ENCODE measurements around the gene PARK7.
A peak's percentile ranks its signal among the peaks of the same experiment; 100 is the strongest.

Gene PARK7

DNA sequence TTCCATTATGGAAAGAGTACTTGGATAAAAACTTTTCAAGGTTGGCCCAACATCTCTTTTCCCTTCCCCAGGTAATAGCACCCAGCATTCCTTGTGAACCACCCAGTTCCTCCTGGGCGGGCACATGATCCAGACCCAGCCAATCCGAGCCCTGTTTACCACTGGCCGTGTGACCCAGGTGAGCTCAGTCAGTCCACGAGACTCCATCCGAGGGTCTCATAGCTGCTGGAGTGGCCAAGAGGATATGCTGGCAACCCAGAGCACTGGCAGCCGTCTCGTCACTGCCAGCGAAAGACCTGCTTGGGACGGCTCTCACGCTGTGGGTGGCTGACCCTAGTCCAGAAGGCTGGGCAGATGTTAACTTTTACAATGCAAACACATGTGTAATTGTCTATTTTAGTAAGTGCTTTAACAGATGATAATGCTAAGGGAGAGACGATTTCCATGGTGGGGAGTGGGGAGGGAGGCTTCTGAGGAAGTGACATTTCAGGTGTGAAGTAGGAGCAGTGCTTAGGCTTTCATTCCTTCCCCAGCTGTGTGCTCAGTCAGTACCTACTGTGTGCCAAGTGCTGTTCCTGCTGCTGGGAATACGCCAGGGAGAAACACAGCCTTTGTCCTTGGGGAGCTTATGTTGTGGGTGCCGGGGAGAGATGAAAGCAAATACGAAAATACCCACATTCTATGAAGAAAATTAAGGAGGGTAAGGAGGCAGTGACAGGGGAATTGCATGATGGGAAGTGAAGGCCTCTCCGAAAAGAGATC is 24.5 kb downstream of the PARK7 start:
- Mint-ChIP-seq H3K27ac (peak overlapping the region; percentile 4), H3K4me3 (no peak overlapping the region), H3K9me3 (no peaks in the 10 kb centered on the region), H3K36me3 (peaks cover 84% of the 10 kb centered on the region), H3K4me1 (peaks cover 19% of the 10 kb centered on the region)
- no peak for ATAC-seq
- no peak for DNase-seq (ENCODE audit: low spot score in 2 of 2)

GRCh38 chr1:7987528-7987927 is 26.0 kb downstream of the PARK7 start:
- Mint-ChIP-seq H3K4me3 (no peak overlapping the region), H3K36me3 (peaks cover 71% of the 10 kb centered on the region), H3K9me3 (no peaks in the 10 kb centered on the region), H3K27ac (no peak overlapping the region), H3K4me1 (peaks cover 14% of the 10 kb centered on the region)
- ATAC-seq (no peak), DNase-seq (ENCODE audit: low spot score in 2 of 2) (no peak)

GRCh38 chr1:7988576-7988975 is 27.1 kb downstream of the PARK7 start:
- H3K36me3 Mint-ChIP-seq: peaks cover 65% of the 10 kb centered on the region
- no peak overlapping the region for H3K27ac Mint-ChIP-seq
- peaks cover 15% of the 10 kb centered on the region for H3K4me1 Mint-ChIP-seq
- DNase-seq (ENCODE audit: low spot score in 2 of 2) (no peak), ATAC-seq (no peak)
- H3K9me3 Mint-ChIP-seq: no peaks in the 10 kb centered on the region
- H3K4me3 Mint-ChIP-seq: no peak overlapping the region

- no peak overlapping the region for H3K4me3 Mint-ChIP-seq
Observed at GRCh38 chr1:7989762-7990428, 28.4 kb downstream of the PARK7 start.

GRCh38 chr1:7991504-7992440 is 30.3 kb downstream of the PARK7 start:
- H3K4me3 Mint-ChIP-seq: no peak overlapping the region
- H3K4me1 Mint-ChIP-seq: peaks cover 33% of the 10 kb centered on the region

More at GRCh38 chr1:7989762-7990428, 28.4 kb downstream of the PARK7 start:
- Mint-ChIP-seq H3K27ac (peak overlapping the region; percentile 94), H3K9me3 (no peaks in the 10 kb centered on the region), H3K4me1 (peaks cover 29% of the 10 kb centered on the region), H3K36me3 (peaks cover 60% of the 10 kb centered on the region)
- DNase-seq (ENCODE audit: low spot score in 2 of 2) (no peak), ATAC-seq (no peak)

GRCh38 chr1:7992885-7993284 is 31.4 kb downstream of the PARK7 start:
- Mint-ChIP-seq H3K4me1 (peaks cover 33% of the 10 kb centered on the region), H3K27ac (peak overlapping the region; percentile 49), H3K9me3 (no peaks in the 10 kb centered on the region), H3K4me3 (no peak overlapping the region), H3K36me3 (peaks cover 32% of the 10 kb centered on the region)
- DNase-seq (ENCODE audit: low spot score in 2 of 2) (no peak), ATAC-seq (no peak)

More at GRCh38 chr1:7991504-7992440, 30.3 kb downstream of the PARK7 start:
- H3K9me3 Mint-ChIP-seq: no peaks in the 10 kb centered on the region
- DNase-seq (ENCODE audit: low spot score in 2 of 2): no peak
- peaks cover 41% of the 10 kb centered on the region for H3K36me3 Mint-ChIP-seq
- no peak overlapping the region for H3K27ac Mint-ChIP-seq
- ATAC-seq: no peak

DNA sequence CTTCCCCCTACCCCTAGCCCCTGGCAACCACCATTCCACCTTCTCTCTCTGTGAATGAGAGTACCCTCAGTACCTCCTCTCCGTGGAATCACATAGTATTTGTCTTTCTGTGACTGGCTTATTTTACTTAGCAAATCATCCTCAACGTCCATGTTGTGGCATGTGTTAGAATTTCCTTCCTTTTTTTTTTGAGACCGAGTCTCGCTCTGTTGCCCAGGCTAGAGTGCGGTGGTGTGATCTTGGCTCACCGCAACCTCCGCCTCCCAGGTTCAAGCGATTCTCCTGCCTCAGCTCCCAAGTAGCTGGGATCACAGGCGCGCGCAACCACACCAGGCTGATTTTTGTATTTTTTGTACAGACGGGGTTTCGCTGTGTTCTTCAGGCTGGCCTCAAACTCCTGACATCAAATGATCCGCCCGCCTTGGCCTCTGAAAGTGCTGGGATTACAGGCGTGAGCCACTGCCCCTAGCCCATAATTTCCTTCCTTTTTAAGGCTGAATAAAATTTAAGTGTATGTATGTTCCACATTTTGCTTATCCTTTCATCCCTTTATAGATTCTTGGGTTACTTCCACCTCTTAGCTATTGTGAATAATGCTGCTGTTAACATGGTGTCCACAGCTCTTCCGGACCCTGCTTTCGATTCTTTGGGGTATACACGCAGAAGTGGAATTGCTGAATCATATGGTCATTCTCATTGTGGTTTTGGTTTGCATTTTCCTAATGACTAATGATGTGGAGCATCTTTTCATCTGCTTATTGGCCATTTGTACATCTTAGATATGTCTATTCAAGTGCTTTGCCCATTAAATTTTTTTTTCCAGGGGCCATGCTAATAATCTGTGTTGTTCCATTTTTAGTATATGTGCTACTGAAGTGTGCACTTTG is 32.3 kb downstream of the PARK7 start:
- peak overlapping the region; percentile 49 for H3K27ac Mint-ChIP-seq
- DNase-seq (ENCODE audit: low spot score in 2 of 2) (no peak), ATAC-seq (peak; percentile 97)
- H3K4me3 Mint-ChIP-seq: peak overlapping the region; percentile 26
- peaks cover 33% of the 10 kb centered on the region for H3K36me3 Mint-ChIP-seq
- H3K9me3 Mint-ChIP-seq: no peaks in the 10 kb centered on the region
- peaks cover 33% of the 10 kb centered on the region for H3K4me1 Mint-ChIP-seq

DNA sequence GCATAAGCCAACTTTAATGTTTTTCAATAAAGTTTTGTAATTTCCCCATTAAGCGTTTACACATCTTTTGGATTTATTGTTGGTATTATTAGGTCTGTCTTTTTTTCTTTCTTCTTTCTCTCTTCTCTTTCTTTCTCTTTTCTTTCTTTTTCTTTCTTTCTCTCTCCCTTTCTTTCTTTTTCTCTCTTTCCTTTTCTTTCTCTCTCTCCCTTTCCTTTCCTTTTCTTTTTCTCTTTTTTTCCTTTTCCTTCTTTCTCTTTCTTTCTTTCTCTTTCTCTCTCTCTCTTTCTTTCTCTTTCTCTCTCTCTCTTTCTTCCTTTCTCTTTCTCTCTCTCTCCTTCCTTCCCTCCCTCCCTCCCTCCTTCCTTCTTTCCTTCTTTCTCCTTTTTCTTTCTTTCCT is 33.3 kb downstream of the PARK7 start:
- no peaks in the 10 kb centered on the region for H3K9me3 Mint-ChIP-seq
- H3K27ac Mint-ChIP-seq: peak overlapping the region; percentile 49
- DNase-seq (ENCODE audit: low spot score in 2 of 2): no peak
- H3K36me3 Mint-ChIP-seq: peaks cover 31% of the 10 kb centered on the region
- H3K4me1 Mint-ChIP-seq: peaks cover 32% of the 10 kb centered on the region
- peak overlapping the region; percentile 26 for H3K4me3 Mint-ChIP-seq
- no peak for ATAC-seq

DNA sequence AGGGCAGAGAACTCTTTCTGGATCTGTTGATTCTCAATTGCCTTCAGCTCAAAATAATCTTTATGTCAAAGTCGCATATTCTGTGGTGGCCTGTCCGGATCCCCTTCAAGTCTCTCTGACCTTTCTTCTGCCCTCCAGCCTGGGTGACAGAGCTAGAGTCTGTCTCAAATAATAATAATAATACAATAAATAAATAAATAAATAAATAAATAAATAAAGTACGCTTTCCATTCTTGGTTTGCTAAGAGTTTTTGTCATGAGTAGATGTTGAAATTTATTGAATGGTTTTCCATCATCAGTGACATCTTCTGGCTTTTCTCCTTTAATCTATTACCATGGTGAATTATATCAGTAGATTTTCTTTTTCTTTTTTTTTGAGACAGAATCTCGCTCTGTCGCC is 33.9 kb downstream of the PARK7 start:
- Mint-ChIP-seq H3K9me3 (no peaks in the 10 kb centered on the region), H3K4me1 (peaks cover 26% of the 10 kb centered on the region), H3K36me3 (peaks cover 25% of the 10 kb centered on the region), H3K4me3 (no peak overlapping the region), H3K27ac (no peak overlapping the region)
- no peak for DNase-seq (ENCODE audit: low spot score in 2 of 2)
- ATAC-seq: no peak

GRCh38 chr1:8002329-8002910 is 40.9 kb downstream of the PARK7 start:
- no peak overlapping the region for H3K27ac Mint-ChIP-seq
- H3K9me3 Mint-ChIP-seq: no peaks in the 10 kb centered on the region
- no peak overlapping the region for H3K4me3 Mint-ChIP-seq
- no peaks in the 10 kb centered on the region for H3K4me1 Mint-ChIP-seq
- DNase-seq (ENCODE audit: low spot score in 2 of 2): no peak
- peaks cover 4% of the 10 kb centered on the region for H3K36me3 Mint-ChIP-seq
- ATAC-seq: no peak

- Mint-ChIP-seq H3K36me3 (peaks cover 2% of the 10 kb centered on the region), H3K27ac (no peak overlapping the region), H3K9me3 (no peaks in the 10 kb centered on the region), H3K4me1 (no peaks in the 10 kb centered on the region), H3K4me3 (no peak overlapping the region)
- no peak for ATAC-seq
- no peak for DNase-seq (ENCODE audit: low spot score in 2 of 2)
Observed at GRCh38 chr1:8002921-8003320, 41.4 kb downstream of the PARK7 start.

DNA sequence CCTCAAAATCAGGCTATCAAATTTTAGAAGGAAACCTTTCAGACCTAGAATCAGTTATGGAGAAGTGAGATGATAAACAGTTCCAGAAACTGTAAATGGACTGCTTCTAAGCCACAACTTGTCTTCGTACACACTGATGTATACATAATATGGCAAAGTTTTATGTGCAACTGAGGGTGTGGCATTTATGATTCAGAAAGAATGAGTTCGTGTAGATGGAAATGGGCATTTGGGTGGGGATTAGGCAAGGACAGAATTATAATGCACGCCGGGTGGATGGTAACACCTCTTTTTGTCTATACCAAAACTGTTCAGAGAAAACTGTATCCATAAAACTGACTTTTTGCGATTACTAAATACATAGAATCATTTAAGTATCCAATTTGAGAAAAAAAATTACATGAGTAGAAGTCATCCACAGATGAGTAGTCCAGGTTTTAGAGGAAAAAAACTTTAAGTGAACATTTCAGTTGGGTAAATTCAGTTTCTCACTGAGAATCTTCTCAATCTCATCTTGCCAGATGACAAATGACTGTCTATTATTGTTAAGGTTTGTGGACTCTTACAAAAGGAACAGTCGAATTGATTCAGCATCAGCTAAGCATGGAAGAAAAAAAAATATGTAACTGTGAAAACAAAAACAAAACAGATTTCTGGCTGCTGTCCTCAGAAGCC is 42.1 kb downstream of the PARK7 start:
- Mint-ChIP-seq H3K4me3 (no peak overlapping the region), H3K36me3 (no peaks in the 10 kb centered on the region), H3K9me3 (no peaks in the 10 kb centered on the region), H3K27ac (no peak overlapping the region), H3K4me1 (no peaks in the 10 kb centered on the region)
- no peak for DNase-seq (ENCODE audit: low spot score in 2 of 2)
- no peak for ATAC-seq

GRCh38 chr1:8004113-8004802 is 42.7 kb downstream of the PARK7 start:
- no peak overlapping the region for H3K27ac Mint-ChIP-seq
- no peaks in the 10 kb centered on the region for H3K36me3 Mint-ChIP-seq
- no peak overlapping the region for H3K4me3 Mint-ChIP-seq
- H3K9me3 Mint-ChIP-seq: no peaks in the 10 kb centered on the region
- no peak for ATAC-seq
- no peaks in the 10 kb centered on the region for H3K4me1 Mint-ChIP-seq
- no peak for DNase-seq (ENCODE audit: low spot score in 2 of 2)

Measured in stimulated activated effector memory CD8-positive, alpha-beta T cell treated with anti-CD3 and anti-CD28 coated beads, Interleukin-12 subunit alpha, Interleukin-12 subunit beta, amount 100 ng/mL, for 72 hours (primary cell).